Measurements from ENCODE around the gene TSNAX. TPM values are rescaled to one million over a fixed set of nuclear protein-coding genes. Genes with fewer than 3 reads are reported as not detected.

The TSNAX gene
- total and polyA plus RNA-seq, 9 of the 15 experiments (the other 6 are each of a cell fraction or from before 2014, with no cell fraction given) = 33.8 to 102 (median 61.2) TPM

DNA sequence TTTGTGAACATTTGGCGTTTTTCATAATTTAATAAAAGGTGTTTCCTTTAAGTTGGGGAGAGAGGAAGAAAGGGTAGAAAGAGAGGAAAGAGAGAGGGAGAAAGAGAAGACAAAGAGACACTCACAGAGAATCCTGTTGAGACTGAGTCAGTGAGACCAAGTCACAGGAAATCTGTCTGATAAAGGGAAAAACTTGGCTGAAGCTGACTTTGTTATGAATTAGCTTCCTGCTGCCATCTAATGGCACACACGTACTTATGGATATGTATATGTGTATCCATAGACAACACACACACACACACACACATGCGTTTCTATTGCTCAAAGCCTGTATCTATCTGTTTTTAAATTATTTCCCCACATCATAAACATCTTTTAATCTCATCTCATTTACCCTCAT lies 55.6 kb downstream of the TSNAX start (continued):
- TF ChIP-seq, protein P1, sequence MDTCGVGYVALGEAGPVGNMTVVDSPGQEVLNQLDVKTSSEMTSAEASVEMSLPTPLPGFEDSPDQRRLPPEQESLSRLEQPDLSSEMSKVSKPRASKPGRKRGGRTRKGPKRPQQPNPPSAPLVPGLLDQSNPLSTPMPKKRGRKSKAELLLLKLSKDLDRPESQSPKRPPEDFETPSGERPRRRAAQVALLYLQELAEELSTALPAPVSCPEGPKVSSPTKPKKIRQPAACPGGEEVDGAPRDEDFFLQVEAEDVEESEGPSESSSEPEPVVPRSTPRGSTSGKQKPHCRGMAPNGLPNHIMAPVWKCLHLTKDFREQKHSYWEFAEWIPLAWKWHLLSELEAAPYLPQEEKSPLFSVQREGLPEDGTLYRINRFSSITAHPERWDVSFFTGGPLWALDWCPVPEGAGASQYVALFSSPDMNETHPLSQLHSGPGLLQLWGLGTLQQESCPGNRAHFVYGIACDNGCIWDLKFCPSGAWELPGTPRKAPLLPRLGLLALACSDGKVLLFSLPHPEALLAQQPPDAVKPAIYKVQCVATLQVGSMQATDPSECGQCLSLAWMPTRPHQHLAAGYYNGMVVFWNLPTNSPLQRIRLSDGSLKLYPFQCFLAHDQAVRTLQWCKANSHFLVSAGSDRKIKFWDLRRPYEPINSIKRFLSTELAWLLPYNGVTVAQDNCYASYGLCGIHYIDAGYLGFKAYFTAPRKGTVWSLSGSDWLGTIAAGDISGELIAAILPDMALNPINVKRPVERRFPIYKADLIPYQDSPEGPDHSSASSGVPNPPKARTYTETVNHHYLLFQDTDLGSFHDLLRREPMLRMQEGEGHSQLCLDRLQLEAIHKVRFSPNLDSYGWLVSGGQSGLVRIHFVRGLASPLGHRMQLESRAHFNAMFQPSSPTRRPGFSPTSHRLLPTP (IDR thresholded peaks at IDR 0.05; ENCODE audit: borderline replicate concordance, extremely low read depth, insufficient read length) = no peak
- TF ChIP-seq ZC3H4 (CRISPR knock-in tag; IDR thresholded peaks at IDR 0.05; ENCODE audit: borderline replicate concordance) (no peak), ZNF830 (CRISPR knock-in tag; IDR thresholded peaks at IDR 0.05) (no peak), POLR2AphosphoS5 (IDR thresholded peaks at IDR 0.05; ENCODE audit: control insufficient read depth, insufficient read depth, low read depth, low read length) (no peak), MYBL2 (IDR thresholded peaks at IDR 0.05; ENCODE audit: low read depth) (no peak), MYBL2 (CRISPR knock-in tag; IDR thresholded peaks at IDR 0.05; ENCODE audit: borderline replicate concordance) (no peak), CBX5 (IDR thresholded peaks at IDR 0.05; ENCODE audit: borderline replicate concordance, low read depth) (no peak), SAFB2 (IDR thresholded peaks at IDR 0.05; ENCODE audit: borderline replicate concordance, low read depth, low read length, severe bottlenecking) (no peak), KDM2B (CRISPR knock-in tag; IDR thresholded peaks at IDR 0.05) (no peak)
- TF ChIP-seq, protein P2, sequence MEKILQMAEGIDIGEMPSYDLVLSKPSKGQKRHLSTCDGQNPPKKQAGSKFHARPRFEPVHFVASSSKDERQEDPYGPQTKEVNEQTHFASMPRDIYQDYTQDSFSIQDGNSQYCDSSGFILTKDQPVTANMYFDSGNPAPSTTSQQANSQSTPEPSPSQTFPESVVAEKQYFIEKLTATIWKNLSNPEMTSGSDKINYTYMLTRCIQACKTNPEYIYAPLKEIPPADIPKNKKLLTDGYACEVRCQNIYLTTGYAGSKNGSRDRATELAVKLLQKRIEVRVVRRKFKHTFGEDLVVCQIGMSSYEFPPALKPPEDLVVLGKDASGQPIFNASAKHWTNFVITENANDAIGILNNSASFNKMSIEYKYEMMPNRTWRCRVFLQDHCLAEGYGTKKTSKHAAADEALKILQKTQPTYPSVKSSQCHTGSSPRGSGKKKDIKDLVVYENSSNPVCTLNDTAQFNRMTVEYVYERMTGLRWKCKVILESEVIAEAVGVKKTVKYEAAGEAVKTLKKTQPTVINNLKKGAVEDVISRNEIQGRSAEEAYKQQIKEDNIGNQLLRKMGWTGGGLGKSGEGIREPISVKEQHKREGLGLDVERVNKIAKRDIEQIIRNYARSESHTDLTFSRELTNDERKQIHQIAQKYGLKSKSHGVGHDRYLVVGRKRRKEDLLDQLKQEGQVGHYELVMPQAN (IDR thresholded peaks at IDR 0.05; ENCODE audit: borderline replicate concordance) = no peak
- TF ChIP-seq, protein P3, sequence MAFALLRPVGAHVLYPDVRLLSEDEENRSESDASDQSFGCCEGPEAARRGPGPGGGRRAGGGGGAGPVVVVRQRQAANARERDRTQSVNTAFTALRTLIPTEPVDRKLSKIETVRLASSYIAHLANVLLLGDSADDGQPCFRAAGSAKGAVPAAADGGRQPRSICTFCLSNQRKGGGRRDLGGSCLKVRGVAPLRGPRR (CRISPR knock-in tag; IDR thresholded peaks at IDR 0.05) = no peak
- TF ChIP-seq, protein P4, sequence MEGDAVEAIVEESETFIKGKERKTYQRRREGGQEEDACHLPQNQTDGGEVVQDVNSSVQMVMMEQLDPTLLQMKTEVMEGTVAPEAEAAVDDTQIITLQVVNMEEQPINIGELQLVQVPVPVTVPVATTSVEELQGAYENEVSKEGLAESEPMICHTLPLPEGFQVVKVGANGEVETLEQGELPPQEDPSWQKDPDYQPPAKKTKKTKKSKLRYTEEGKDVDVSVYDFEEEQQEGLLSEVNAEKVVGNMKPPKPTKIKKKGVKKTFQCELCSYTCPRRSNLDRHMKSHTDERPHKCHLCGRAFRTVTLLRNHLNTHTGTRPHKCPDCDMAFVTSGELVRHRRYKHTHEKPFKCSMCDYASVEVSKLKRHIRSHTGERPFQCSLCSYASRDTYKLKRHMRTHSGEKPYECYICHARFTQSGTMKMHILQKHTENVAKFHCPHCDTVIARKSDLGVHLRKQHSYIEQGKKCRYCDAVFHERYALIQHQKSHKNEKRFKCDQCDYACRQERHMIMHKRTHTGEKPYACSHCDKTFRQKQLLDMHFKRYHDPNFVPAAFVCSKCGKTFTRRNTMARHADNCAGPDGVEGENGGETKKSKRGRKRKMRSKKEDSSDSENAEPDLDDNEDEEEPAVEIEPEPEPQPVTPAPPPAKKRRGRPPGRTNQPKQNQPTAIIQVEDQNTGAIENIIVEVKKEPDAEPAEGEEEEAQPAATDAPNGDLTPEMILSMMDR (IDR thresholded peaks at IDR 0.05 in 2 of 3, conservative IDR thresholded peaks at IDR 0.05 in 1 of 3; ENCODE audit: insufficient read depth in 2 of 3, low read depth in 1 of 3, low read length in 3 of 3) = peak in 2 of 3 experiments; percentile 51 to 73; a peak in 4 of 6 replicates
- TF ChIP-seq, protein P5, sequence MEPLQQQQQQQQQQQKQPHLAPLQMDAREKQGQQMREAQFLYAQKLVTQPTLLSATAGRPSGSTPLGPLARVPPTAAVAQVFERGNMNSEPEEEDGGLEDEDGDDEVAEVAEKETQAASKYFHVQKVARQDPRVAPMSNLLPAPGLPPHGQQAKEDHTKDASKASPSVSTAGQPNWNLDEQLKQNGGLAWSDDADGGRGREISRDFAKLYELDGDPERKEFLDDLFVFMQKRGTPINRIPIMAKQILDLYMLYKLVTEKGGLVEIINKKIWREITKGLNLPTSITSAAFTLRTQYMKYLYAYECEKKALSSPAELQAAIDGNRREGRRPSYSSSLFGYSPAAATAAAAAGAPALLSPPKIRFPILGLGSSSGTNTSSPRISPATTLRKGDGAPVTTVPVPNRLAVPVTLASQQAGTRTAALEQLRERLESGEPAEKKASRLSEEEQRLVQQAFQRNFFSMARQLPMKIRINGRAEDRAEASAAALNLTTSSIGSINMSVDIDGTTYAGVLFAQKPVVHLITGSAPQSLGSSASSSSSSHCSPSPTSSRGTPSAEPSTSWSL (CRISPR knock-in tag; IDR thresholded peaks at IDR 0.05; ENCODE audit: borderline replicate concordance) = no peak
